Measurements from ENCODE around the gene LSM10.

The LSM10 gene

DNA sequence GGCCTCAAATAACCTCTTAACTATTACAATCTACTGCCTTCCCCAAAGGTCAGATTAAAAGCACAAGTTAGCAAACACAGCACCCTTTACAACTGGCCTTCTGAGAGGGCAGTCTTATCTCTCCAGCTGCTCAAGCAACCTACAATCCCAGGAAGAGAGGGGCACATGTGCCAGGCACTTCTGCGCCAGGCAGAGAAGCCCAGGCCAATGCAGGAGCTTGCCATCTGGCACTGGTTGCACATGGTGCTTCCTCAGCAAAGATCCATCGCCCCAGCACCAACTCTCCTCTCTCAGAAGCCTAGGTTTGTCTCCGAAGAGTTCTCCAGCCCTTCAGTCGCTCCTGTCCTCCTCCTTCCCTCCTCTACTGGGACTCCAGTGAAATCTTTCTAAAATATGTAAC, 14.5 kb downstream of the LSM10 start:
- no peak for DNase-seq (ENCODE audit: low read depth)

DNA sequence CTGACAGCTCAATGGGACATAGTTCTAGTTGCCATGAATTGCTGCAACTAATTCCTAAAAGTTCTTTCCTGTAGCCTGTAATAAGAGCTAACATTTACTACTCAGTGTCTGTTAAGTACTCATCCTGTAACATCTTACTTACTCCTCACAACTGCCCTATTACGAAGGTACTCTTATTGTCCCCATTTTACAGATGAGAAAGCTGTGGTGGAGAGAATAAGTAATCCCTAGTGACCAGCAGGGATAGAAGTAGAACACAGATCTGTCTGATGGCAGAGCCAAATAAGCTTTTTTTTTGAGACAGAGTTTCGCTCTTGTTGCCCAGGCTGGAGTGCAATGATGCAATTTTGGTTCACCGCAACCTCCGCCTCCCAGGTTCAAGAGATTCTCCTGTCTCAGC, 15.0 kb downstream of the LSM10 start:
- DNase-seq (ENCODE audit: low read depth), result no peak

DNA sequence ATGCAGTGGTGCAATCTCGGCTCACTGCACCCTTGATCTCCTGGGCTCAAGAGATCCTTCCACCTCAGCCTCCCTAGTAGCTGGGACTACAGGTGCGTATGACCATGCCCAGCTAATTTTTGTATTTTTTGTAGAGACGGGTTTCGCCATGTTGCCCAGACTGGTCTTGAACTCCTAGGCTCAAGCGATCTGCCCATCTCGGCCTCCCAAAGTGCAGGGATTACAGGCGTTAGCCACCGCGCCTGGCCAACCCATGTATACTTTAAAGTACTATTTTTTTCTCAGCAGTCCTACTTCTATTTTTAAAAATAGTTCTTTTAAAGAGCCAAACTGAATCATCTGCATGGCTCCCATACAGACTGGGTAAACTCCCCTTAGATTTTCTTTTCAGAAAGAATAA, 15.5 kb downstream of the LSM10 start:
- DNase-seq (ENCODE audit: low read depth), result no peak

GRCh38 chr1:36381405-36381804, 16.3 kb downstream of the LSM10 start:
- DNase-seq (ENCODE audit: low read depth), result no peak

DNA sequence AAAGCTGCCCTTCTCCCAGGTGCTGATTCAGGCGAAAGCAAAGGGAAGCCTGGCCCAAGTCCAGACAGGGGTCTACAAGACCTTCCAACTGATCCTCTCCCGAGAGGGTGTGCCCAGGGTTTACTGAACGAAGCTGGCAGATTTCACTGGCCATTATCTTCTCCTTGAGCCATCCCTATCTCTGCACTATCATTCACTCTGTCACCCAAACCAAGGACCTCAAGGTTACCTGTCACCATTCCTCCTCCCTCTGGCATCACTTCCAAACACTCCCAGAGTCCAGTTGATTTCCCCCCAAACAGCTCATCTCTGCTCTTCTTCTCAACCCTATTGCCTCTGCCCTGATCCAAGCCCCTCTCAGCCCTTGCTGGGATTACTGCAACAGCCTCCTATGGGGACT, 16.9 kb downstream of the LSM10 start:
- no peak for DNase-seq (ENCODE audit: low read depth)

GRCh38 chr1:36380143-36380619, 17.5 kb downstream of the LSM10 start:
- no peak for DNase-seq (ENCODE audit: low read depth)

DNA sequence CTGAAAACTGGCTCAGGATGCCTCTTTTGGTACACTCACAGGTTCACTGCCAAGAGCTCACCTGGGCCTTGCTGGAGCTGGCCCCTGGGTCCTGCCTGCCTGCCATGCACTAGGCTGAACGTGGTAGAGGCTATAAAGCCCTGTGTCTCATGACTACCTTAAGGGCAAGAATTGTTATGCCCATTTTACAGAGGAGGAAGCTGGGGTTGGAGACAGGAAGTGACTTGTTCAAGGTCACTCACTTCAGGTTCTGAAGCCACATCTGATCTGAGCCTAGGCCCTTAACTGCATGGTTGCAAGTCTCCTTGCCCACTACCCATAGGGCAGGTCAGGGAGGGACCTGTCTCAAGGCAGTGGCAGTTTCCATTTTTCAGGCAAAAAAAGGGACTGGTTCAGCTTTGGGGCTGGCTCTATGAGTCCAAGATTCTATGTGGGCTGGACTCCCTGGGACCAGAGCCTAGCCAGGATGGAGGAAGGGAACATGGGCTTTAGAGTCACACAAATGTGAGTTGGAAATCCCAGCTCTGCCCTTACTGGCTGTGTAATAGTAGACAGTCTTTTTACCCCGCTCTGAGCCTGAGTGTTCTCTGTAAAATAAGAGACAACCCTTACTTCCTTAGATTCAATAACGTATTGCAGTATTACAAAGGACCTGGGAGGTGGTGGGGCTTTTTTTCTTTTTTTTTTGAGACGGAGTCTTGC, 19.8 kb downstream of the LSM10 start:
- DNase-seq (ENCODE audit: low read depth), result no peak

GRCh38 chr1:36372617-36373016, 25.1 kb downstream of the LSM10 start:
- no peak for DNase-seq (ENCODE audit: low read depth)

GRCh38 chr1:36369061-36369861, 28.4 kb downstream of the LSM10 start:
- DNase-seq (ENCODE audit: low read depth), result no peak

- no peak for DNase-seq (ENCODE audit: low read depth)
These were observed 29.9 kb downstream of the LSM10 start for GRCh38 chr1:36367798-36368197.

DNA sequence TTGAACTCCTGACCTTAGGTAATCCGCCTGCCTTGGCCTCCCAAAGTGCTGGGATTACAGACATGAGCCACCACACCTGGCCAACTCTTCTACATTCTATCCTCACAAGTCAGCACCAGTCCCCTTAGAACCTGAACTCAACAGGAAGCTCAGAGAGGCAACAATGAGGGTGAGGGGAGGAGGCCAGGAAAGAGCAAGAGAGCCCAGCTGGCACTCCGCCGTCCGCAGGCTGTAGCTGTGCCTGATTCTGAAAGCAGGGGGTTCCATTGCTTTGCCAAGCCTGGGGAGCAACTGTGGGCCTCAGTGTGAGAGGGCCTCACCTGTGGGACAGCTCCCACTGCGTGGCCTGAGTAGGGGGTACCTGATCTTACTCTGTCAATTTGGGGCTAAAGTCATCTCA, 30.6 kb downstream of the LSM10 start:
- DNase-seq (ENCODE audit: low read depth), result no peak

GRCh38 chr1:36366091-36366661, 31.5 kb downstream of the LSM10 start:
- no peak for DNase-seq (ENCODE audit: low read depth)

- DNase-seq (ENCODE audit: low read depth), result peak; percentile 83
These were observed 32.3 kb downstream of the LSM10 start for GRCh38 chr1:36365381-36365780.

DNA sequence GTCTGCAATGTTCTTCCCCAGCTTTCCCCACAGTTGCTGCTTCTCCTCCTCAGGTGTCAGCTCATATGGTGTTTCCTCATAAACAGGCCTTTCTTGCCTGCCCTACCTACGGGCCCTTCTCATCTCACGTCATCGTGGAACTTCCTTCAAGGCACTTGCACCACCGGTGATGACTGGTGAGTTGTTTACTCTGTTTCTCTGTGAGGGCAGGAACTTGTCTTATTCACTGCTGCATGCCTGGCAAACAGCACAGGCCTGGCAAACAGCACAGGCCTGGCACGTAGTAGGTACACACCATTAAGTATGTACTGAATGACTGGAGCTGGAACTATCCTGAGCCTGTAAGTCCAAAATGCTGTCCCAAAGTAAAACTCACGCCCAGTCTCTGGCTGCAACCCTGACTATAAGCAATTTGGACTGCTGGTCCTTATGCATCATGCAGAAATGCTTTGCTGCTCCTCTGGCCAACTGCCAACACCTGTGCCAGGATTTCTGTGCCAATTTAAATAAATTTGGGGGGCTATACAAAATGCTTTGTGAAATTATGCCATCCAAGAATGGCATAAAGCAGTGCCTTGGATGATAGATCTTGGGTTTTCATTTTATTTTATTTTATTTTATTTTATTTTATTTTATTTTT, 37.7 kb downstream of the LSM10 start:
- DNase-seq (ENCODE audit: low read depth), result no peak

GRCh38 chr1:36359383-36359782, 38.3 kb downstream of the LSM10 start:
- no peak for DNase-seq (ENCODE audit: low read depth)

- no peak for DNase-seq (ENCODE audit: low read depth)
These were observed 39.1 kb downstream of the LSM10 start for GRCh38 chr1:36358514-36359084.

- no peak for DNase-seq (ENCODE audit: low read depth)
These were observed 41.9 kb downstream of the LSM10 start for GRCh38 chr1:36355811-36356210.

DNA sequence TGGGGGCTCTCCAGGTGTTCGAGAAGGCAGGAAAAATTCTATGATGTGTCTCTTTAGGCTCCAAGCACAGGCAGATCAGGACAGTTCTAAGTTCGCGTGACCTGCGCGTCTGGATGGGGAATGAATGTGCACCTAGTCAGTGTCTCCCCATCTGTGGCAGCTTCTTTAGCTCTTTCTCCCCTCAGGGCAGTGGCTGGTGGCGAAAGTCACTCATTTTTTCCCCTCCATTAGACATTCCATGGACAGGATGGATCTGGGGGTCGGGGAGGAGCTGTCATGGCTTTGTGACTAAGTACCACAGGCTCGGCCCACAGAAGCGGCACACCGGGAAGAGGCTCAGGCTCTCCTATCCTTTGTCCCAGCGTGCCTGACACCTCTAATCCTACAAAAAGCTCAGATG, 43.2 kb downstream of the LSM10 start:
- no peak for DNase-seq (ENCODE audit: low read depth)

- no peak for DNase-seq (ENCODE audit: low read depth)
These were observed 44.5 kb downstream of the LSM10 start for GRCh38 chr1:36352910-36353878.

GRCh38 chr1:36352125-36352909, 45.4 kb downstream of the LSM10 start:
- no peak for DNase-seq (ENCODE audit: low read depth)
